SK-N-SH (cell line): ENCODE results near the gene PRMT5. TPM values are rescaled to one million over a fixed set of nuclear protein-coding genes. Genes with fewer than 3 reads are reported as not detected.

Source experiments
- CTCF ChIA-PET: fragments of 300-600, 350-600 bp; formaldehyde crosslinking; extraction: SDS; loops from one replicate; lab custom pipeline; 2021; lab: Yijun Ruan, JAX
- POLR2A ChIA-PET: fragments of 350-600 bp; sonication (Branson Sonifier 250); formaldehyde crosslinking; extraction: SDS; loops from one replicate; lab custom pipeline; 2020; ENCODE audit warnings: antibody characterized with exemption, inconsistent platforms; lab: Yijun Ruan, JAX
- DNase-seq: peaks from one replicate; pipeline ENCODE4 v3.0.0; 2012
- H2AFZ ChIP-seq: fragments of 200-600 bp; sonication (generic); 2 replicates; pipeline ENCODE4 v1.8.1; 2016; ENCODE audit warnings: antibody characterized with exemption, mild to moderate bottlenecking, low read depth
- H3F3A ChIP-seq: fragments of 200-600 bp; sonication (generic); replicated peaks from 2 replicates; pipeline ENCODE3; 2016; ENCODE audit warnings: antibody characterized with exemption, mild to moderate bottlenecking; ENCODE audit not compliant: insufficient read depth
- H3K27ac ChIP-seq, 2 experiments: fragments of 200-500 bp in 1 of 2; fragments of 200-600 bp in 1 of 2; sonication (Bioruptor generic) in 1 of 2; sonication (generic), shearing (Covaris generic) in 1 of 2; 2 replicates each; pipeline versions ENCODE4 v1.5.1 to v1.6.1; 2014 to 2016; ENCODE audit warnings: low read depth in 2 of 2, inconsistent platforms in 1 of 2, low read length in 1 of 2, mild to moderate bottlenecking in 1 of 2, mixed read lengths in 1 of 2
- H3K27me3 ChIP-seq: fragments of 200-600 bp; sonication (generic), shearing (Covaris generic); 2 replicates; pipeline ENCODE4 v1.6.1; 2016; ENCODE audit warnings: mixed run types; ENCODE audit not compliant: insufficient read depth
- H3K36me3 ChIP-seq, 2 experiments: fragments of 200-500 bp in 1 of 2; fragments of 200-600 bp in 1 of 2; sonication (Bioruptor generic) in 1 of 2; sonication (generic) in 1 of 2; replicated peaks in 1 of 2; 2 replicates each; pipeline versions ENCODE3 to v1.5.1; 2014 to 2016; ENCODE audit warnings: low read length in 1 of 2, mild to moderate bottlenecking in 1 of 2; ENCODE audit not compliant: insufficient read depth in 2 of 2, control insufficient read depth in 1 of 2
- H3K4me1 ChIP-seq, 2 experiments: fragments of 200-500 bp in 1 of 2; fragments of 200-600 bp in 1 of 2; sonication (Bioruptor generic) in 1 of 2; sonication (generic), shearing (Covaris generic) in 1 of 2; 2 replicates each; pipeline versions ENCODE4 v1.5.1 to v1.6.1; 2014 to 2016; ENCODE audit warnings: low read depth in 1 of 2, low read length in 1 of 2, mixed run types in 1 of 2; ENCODE audit not compliant: insufficient read depth in 2 of 2, control insufficient read depth in 1 of 2
- H3K4me2 ChIP-seq: fragments of 200-600 bp; sonication (generic), shearing (Covaris generic); 2 replicates; pipeline ENCODE4 v1.6.1; 2017; ENCODE audit warnings: mixed run types
- H3K4me3 ChIP-seq, 2 experiments: fragments of 200-500 bp in 1 of 2; fragments of 200-600 bp in 1 of 2; sonication (Bioruptor generic) in 1 of 2; sonication (generic), shearing (Covaris generic) in 1 of 2; 2 replicates each; pipeline versions ENCODE4 v1.5.1 to v1.8.1; 2014 to 2016; ENCODE audit warnings: low read depth in 2 of 2, inconsistent platforms in 1 of 2, low read length in 1 of 2, mild to moderate bottlenecking in 1 of 2, mixed read lengths in 1 of 2, moderate library complexity in 1 of 2
- H3K79me2 ChIP-seq: fragments of 200-600 bp; sonication (generic); 2 replicates; pipeline ENCODE4 v1.8.1; 2017; ENCODE audit warnings: mild to moderate bottlenecking; ENCODE audit not compliant: insufficient read depth
- H3K9ac ChIP-seq: fragments of 200-600 bp; sonication (generic); 2 replicates; pipeline ENCODE4 v1.6.1; 2017; ENCODE audit warnings: mixed run types
- H3K9me2 ChIP-seq: fragments of 200-600 bp; sonication (generic); 2 replicates; pipeline ENCODE4 v1.6.1; 2017; ENCODE audit warnings: mixed run types
- H3K9me3 ChIP-seq: fragments of 200-600 bp; sonication (generic); 2 replicates; pipeline ENCODE4 v1.6.1; 2017; ENCODE audit warnings: mixed run types, mild to moderate bottlenecking, moderate library complexity
- H4K20me1 ChIP-seq: fragments of 200-600 bp; sonication (generic); 2 replicates; pipeline ENCODE4 v1.6.1; 2017; ENCODE audit warnings: mild to moderate bottlenecking, mixed run types; ENCODE audit not compliant: insufficient read depth
- CHD2 ChIP-seq: fragments of 150-350 bp; IDR thresholded peaks from 2 replicates; pipeline ENCODE4 v1.6.1; 2018; ENCODE audit warnings: low read length; ENCODE audit not compliant: partially characterized antibody
- EP300 ChIP-seq, 2 experiments: IDR thresholded peaks; 2 replicates each; pipeline versions ENCODE4 v1.4.0 to v1.6.1; 2012; ENCODE audit warnings: borderline replicate concordance in 1 of 2, low read depth in 1 of 2, low read length in 1 of 2
- FOXM1 ChIP-seq: IDR thresholded peaks from 2 replicates; pipeline ENCODE4 v1.4.0; 2012; ENCODE audit warnings: low read depth, mild to moderate bottlenecking
- GABPA ChIP-seq: IDR thresholded peaks from 2 replicates; pipeline ENCODE4 v1.4.0; 2012; ENCODE audit warnings: low read depth, mild to moderate bottlenecking
- IRF3 ChIP-seq: fragments of 150-350 bp; IDR thresholded peaks from 2 replicates; pipeline ENCODE4 v1.6.1; 2016; ENCODE audit warnings: mild to moderate bottlenecking, low read depth, low read length
- MEF2A ChIP-seq: IDR thresholded peaks from 2 replicates; pipeline ENCODE4 v1.4.0; 2012; ENCODE audit warnings: low read depth, borderline replicate concordance
- NFIC ChIP-seq: IDR thresholded peaks from 2 replicates; pipeline ENCODE4 v1.4.0; 2012; ENCODE audit warnings: borderline replicate concordance
- NRF1 ChIP-seq: IDR thresholded peaks from 2 replicates; pipeline ENCODE4 v1.6.1; 2012; ENCODE audit warnings: low read depth, mild to moderate bottlenecking, low read length
- PBX3 ChIP-seq: IDR thresholded peaks from 2 replicates; pipeline ENCODE4; 2012
- RCOR1 ChIP-seq: fragments of 150-350 bp; IDR thresholded peaks from 2 replicates; pipeline ENCODE4 v1.6.1; 2017; ENCODE audit warnings: antibody characterized with exemption, low read length
- RFX5 ChIP-seq: IDR thresholded peaks from 2 replicates; pipeline ENCODE4 v1.6.1; 2012; ENCODE audit warnings: mild to moderate bottlenecking, improper control_type of control experiment, low read length
- SMC3 ChIP-seq: IDR thresholded peaks from 2 replicates; pipeline ENCODE4 v1.6.1; 2012; ENCODE audit warnings: low read depth, low read length, improper control_type of control experiment
- TAF1 ChIP-seq: IDR thresholded peaks from 2 replicates; pipeline ENCODE4 v1.6.1; 2012; ENCODE audit warnings: low read depth, mild to moderate bottlenecking, low read length, moderate library complexity, borderline replicate concordance
- WGBS: methylation state at CpG from one replicate; pipeline ENCODE4 v1.1.6; 2017; ENCODE audit warnings: low lambda C conversion rate; 5-methylcytosine and 5-hydroxymethylcytosine counted together
- polyA plus RNA-seq, 3 experiments: library from polyadenylated mRNA; depleted of rRNA; stranded (reverse); fragments of >200 nt; gene quantifications; 2 replicates each; pipeline ENCODE4 v1.2.3, GENCODE V29; 2012
- TF ChIP-seq, protein P1 (sequence below): fragments of 200-600 bp; sonication (generic); IDR thresholded peaks from 2 replicates; pipeline ENCODE4 v1.6.1; 2017; ENCODE audit warnings: antibody characterized with exemption, mild to moderate bottlenecking, moderate library complexity
- TF ChIP-seq, protein P2 (sequence below): IDR thresholded peaks from 2 replicates; pipeline ENCODE4 v1.4.0; 2012; ENCODE audit warnings: low read depth

PRMT5 gene
- polyA plus RNA-seq, 1 of the 3 experiments (the other 2 are of a cell fraction): 132 TPM

DNA sequence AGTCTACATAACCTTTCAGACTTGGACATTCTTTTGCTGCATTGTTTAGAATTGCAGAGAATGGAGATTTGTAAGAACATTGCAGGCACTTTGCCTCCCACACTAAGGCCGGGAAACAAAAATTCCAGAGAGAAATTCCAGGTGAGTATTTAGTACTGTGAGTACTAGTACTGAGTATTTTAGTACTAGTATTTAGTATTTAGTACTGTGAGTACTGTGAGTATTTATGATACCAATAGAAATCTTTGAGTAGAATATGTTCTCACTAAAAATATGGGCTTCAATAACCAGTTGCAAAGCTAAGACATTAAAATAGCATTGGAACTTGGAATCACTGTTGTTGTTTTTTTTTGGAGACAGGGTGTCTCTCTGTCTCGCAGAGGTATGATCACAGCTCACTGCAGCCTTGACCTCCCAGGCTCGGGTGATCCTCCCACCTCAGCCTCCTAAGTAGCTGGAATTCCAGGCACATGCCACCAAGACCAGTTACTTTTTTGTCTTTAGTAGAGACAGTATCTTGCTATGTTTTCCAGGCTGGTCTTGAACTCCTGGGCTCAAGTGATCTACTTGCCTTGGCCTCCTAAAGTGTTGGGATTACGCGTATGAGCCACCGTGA, 33.0 kb upstream of the PRMT5 start:
- TF ChIP-seq TAF1 (no peak), EP300 (IDR thresholded peaks at IDR 0.05; ENCODE audit: borderline replicate concordance in 1 of 2, low read depth in 1 of 2, low read length in 1 of 2) (no peak)
- no peaks in the 10 kb centered on the region for H3K9me3 ChIP-seq
- H3K9me2 ChIP-seq: no peaks in the 10 kb centered on the region
- 90% methylated on average over 6 of the region's 6 CpGs for WGBS
- H3K36me3 ChIP-seq: no peaks in the 10 kb centered on the region
- no peak overlapping the region for H3K4me2 ChIP-seq
- no peaks in the 10 kb centered on the region for H3K79me2 ChIP-seq
- H3K27ac ChIP-seq: no peak overlapping the region
- H2AFZ ChIP-seq: no peak overlapping the region
- ChIA-PET POLR2A (no interaction called here), CTCF (interaction anchor here (1.1 to 7.7 kb wide), 6 partner anchors 12 to 107 kb away, joined by 3 to 77 read pairs (median 6); partner anchors contain the start of gene PRMT5)
- H3K9ac ChIP-seq: no peak overlapping the region
- no peaks in the 10 kb centered on the region for H3K4me1 ChIP-seq
- DNase-seq: no peak
- no peak overlapping the region for H3K4me3 ChIP-seq
- H3K27me3 ChIP-seq: no peaks in the 10 kb centered on the region
- H4K20me1 ChIP-seq: no peaks in the 10 kb centered on the region
- H3F3A ChIP-seq: peaks cover 8% of the 10 kb centered on the region

DNA sequence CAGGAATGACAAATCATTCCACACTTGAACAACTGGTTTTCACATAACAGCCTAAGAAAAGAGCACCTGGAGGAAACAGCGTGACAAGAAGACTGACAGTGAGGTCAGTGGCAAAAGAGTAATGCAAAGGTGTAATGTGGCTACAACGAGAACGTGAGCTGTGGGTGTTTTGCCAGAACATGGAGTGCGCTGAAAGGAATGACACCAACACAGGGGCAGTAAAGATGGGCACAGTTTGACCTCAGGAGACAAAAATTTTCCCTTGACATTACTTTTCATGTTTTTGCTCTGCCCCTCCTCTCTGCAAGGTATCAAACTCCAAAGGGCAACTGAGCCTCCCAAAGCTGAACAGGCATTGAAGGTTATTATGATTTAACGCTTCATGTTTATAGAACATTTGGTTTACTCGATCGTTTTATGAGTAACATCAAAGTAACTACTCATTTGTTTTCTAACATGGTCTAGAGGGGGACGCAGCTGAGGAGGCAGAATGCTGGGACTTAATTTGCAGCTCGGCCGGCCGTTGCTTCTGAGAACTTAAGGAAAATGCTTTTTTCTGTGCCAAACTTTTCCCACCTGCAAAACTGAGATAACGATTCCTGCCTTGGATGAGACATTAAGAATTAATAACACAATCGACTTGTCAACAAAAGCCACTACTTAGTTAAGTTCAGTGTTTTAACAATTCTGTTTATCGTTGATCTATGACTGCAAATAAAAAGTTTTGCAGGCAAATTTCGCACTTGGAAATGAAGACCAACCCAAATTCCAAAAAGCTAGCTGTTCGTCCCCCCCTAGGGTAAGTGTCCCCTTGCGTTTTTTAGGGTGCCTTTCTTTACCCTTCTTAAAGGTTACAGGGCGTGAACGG, 26.8 kb upstream of the PRMT5 start:
- Histone ChIP-seq H3K4me1 (peaks cover 4 to 6% of the 10 kb centered on the region in 2 experiments; a peak in 2 of 4 replicates), H2AFZ (peak overlapping the region; percentile 95), H3K79me2 (no peaks in the 10 kb centered on the region; the same call in 1 of the 2 replicates), H4K20me1 (no peaks in the 10 kb centered on the region), H3K27ac (peak overlapping the region; percentile 85 to 86), H3K4me2 (peak overlapping the region; percentile 86), H3F3A (peaks cover 15% of the 10 kb centered on the region), H3K9me2 (no peaks in the 10 kb centered on the region), H3K9ac (peak overlapping the region; percentile 89), H3K27me3 (no peaks in the 10 kb centered on the region), H3K4me3 (peak overlapping the region; percentile 61 to 88), H3K36me3 (peaks cover 3 to 14% of the 10 kb centered on the region in 2 experiments), H3K9me3 (no peaks in the 10 kb centered on the region)
- 59% methylated on average over 19 of the region's 19 CpGs for WGBS
- TF ChIP-seq NFIC (no peak), PBX3 (no peak)
- ChIA-PET CTCF (interaction anchor here (1.1 to 3.5 kb wide), 12 partner anchors 10 to 386 kb away, joined by 3 to 16 read pairs (median 5); partner anchors contain the start of gene PRMT5), POLR2A (interaction anchor here (0.6 to 1.6 kb wide), 8 partner anchors 10 to 51 kb away, joined by 3 to 8 read pairs (median 4); partner anchors contain the start of genes AJUBA and RBM23)
- DNase-seq: no peak

- DNase-seq: no peak
- 100% methylated on average over 1 of the region's 1 CpG for WGBS
- Histone ChIP-seq H2AFZ (no peak overlapping the region), H3K27me3 (no peaks in the 10 kb centered on the region), H3K4me2 (no peak overlapping the region), H3K27ac (no peak overlapping the region), H3K9me2 (no peaks in the 10 kb centered on the region), H3K79me2 (no peaks in the 10 kb centered on the region; the same call in 1 of the 2 replicates), H3K9me3 (no peaks in the 10 kb centered on the region), H3K9ac (no peak overlapping the region), H3K4me3 (no peak overlapping the region), H3K36me3 (peaks cover 10 to 22% of the 10 kb centered on the region in 2 experiments), H4K20me1 (no peaks in the 10 kb centered on the region), H3K4me1 (peaks cover 4 to 6% of the 10 kb centered on the region in 2 experiments; a peak in 2 of 4 replicates), H3F3A (peaks cover 15% of the 10 kb centered on the region)
- CTCF ChIA-PET: interaction anchor here (1.4 to 1.8 kb wide), 4 partner anchors 19 to 116 kb away, joined by 3 to 6 read pairs (median 4); no protein-coding TSS in a partner anchor
- POLR2A ChIA-PET: no interaction called here
- TF ChIP-seq NRF1 (no peak), RCOR1 (no peak), IRF3 (no peak), CHD2 (no peak), FOXM1 (no peak), RFX5 (no peak), SMC3 (no peak), MEF2A (no peak), GABPA (no peak)
- TF ChIP-seq, protein P1, sequence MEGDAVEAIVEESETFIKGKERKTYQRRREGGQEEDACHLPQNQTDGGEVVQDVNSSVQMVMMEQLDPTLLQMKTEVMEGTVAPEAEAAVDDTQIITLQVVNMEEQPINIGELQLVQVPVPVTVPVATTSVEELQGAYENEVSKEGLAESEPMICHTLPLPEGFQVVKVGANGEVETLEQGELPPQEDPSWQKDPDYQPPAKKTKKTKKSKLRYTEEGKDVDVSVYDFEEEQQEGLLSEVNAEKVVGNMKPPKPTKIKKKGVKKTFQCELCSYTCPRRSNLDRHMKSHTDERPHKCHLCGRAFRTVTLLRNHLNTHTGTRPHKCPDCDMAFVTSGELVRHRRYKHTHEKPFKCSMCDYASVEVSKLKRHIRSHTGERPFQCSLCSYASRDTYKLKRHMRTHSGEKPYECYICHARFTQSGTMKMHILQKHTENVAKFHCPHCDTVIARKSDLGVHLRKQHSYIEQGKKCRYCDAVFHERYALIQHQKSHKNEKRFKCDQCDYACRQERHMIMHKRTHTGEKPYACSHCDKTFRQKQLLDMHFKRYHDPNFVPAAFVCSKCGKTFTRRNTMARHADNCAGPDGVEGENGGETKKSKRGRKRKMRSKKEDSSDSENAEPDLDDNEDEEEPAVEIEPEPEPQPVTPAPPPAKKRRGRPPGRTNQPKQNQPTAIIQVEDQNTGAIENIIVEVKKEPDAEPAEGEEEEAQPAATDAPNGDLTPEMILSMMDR: no peak
- TF ChIP-seq, protein P2, sequence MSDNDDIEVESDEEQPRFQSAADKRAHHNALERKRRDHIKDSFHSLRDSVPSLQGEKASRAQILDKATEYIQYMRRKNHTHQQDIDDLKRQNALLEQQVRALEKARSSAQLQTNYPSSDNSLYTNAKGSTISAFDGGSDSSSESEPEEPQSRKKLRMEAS: no peak
Observed at GRCh38 chr14:22952418-22952817, 23.2 kb upstream of the PRMT5 start.
